Ovary (tissue), 3 donors: ENCODE measurements around the gene RPA3.

ENCODE experiments used
- CTCF ChIP-seq, 3 donors: fragments of 450-650 bp in 2 of 3; fragments of 200-600 bp in 1 of 3; IDR thresholded peaks; one replicate each; pipeline versions ENCODE4 v1.5.1 to v1.8.0; 2016 to 2022; ENCODE audit warnings: antibody characterized with exemption in 3 of 3, mild to moderate bottlenecking in 1 of 3
- EP300 ChIP-seq: sonication (generic); formaldehyde crosslinking; IDR thresholded peaks from one replicate; pipeline ENCODE4 v1.6.1; 2017; ENCODE audit warnings: antibody characterized with exemption
- POLR2A ChIP-seq: fragments of 450-650 bp; IDR thresholded peaks from one replicate; pipeline ENCODE4 v1.6.1; 2017; ENCODE audit warnings: antibody characterized with exemption, mild to moderate bottlenecking, moderate library complexity
- donor health status: DM: no; HTN: no; CAD: no.

- no peak for TF ChIP-seq CTCF (IDR thresholded peaks at IDR 0.05)
- no peak for TF ChIP-seq POLR2A
- TF ChIP-seq EP300 = no peak
Measured at GRCh38 chr7:7718492-7718891, at the start of gene RPA3.
